ENCODE data around the gene MAGI2. TPM values are rescaled to one million over a fixed set of nuclear protein-coding genes. Genes with fewer than 3 reads are reported as not detected.
"Not testable (repeated sequence)": the region's sequence is repeated elsewhere in the genome, so short reads cannot be mapped to it uniquely, and the experiment has no call there.

Gene MAGI2
- total RNA-seq, 2 experiments from 2014 or later: 0.08 to 0.13 TPM

GRCh38 chr7:78594156-78594555, 859.3 kb downstream of the MAGI2 start:
- Mint-ChIP-seq H3K27ac (no peak overlapping the region), H3K36me3 (ENCODE audit: low read depth) (no peaks in the 10 kb centered on the region), H3K9me3 (no peaks in the 10 kb centered on the region), H3K4me1 (no peaks in the 10 kb centered on the region), H3K27me3 (no peaks in the 10 kb centered on the region), H3K4me3 (no peak overlapping the region)
- ChIA-PET POLR2A (no interaction called here), CTCF (no interaction called here)
- DNase-seq: no peak

DNA sequence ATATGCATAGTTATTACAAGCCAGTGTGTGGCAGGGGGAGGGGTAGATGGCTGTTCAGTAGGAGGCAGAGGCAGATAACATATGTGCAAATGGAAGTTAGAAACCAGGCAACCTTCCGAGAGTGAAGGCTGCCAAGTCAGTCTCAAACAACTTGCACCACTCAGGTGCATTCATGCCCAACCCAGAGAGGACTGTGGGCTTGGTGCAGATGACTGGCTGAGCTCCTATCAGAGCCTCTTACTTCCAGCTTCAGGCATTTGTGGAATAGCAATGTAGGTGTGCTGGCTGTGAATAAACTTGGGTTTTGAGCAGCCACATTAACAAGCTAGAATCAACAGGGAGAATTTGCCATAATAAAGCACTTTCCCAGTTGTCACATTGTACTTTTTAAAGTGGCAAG, 865.1 kb downstream of the MAGI2 start:
- Mint-ChIP-seq H3K27me3 (no peaks in the 10 kb centered on the region), H3K27ac (no peak overlapping the region), H3K4me1 (no peaks in the 10 kb centered on the region), H3K36me3 (ENCODE audit: low read depth) (no peaks in the 10 kb centered on the region), H3K9me3 (no peaks in the 10 kb centered on the region), H3K4me3 (no peak overlapping the region)
- CTCF ChIA-PET: no interaction called here
- DNase-seq: no peak
- POLR2A ChIA-PET: no interaction called here

GRCh38 chr7:78587443-78588044, 865.9 kb downstream of the MAGI2 start:
- no peaks in the 10 kb centered on the region for H3K27me3 Mint-ChIP-seq
- H3K4me3 Mint-ChIP-seq: no peak overlapping the region
- CTCF ChIA-PET: no interaction called here
- no peak overlapping the region for H3K27ac Mint-ChIP-seq
- DNase-seq: no peak
- no peaks in the 10 kb centered on the region for H3K9me3 Mint-ChIP-seq
- POLR2A ChIA-PET: no interaction called here
- H3K36me3 Mint-ChIP-seq (ENCODE audit: low read depth): no peaks in the 10 kb centered on the region
- no peaks in the 10 kb centered on the region for H3K4me1 Mint-ChIP-seq

- Mint-ChIP-seq H3K27ac (no peak overlapping the region), H3K4me3 (no peak overlapping the region), H3K4me1 (no peaks in the 10 kb centered on the region), H3K27me3 (no peaks in the 10 kb centered on the region), H3K36me3 (ENCODE audit: low read depth) (no peaks in the 10 kb centered on the region), H3K9me3 (no peaks in the 10 kb centered on the region)
- no peak for DNase-seq
- CTCF ChIA-PET: no interaction called here
- POLR2A ChIA-PET: no interaction called here
Observed at GRCh38 chr7:78585980-78586379, 867.5 kb downstream of the MAGI2 start.

DNA sequence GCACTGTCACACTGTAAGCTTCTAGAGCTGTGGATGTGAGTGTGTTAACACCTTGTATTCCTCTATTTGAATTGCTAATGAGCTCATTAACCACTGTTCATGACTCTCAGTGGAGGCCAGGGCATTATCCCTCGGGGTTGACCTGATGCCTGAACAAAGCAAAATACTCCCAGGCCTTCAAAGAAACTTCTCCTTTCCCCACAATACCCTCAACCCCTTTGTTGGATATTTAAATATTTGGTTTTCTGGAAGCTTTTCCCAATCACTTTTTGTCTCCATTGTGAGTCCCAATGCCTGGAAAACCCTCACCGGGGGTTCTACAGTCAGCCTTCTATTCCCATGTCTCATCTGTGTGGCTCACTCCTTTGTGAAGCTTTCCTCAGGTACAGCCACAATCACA, 874.8 kb downstream of the MAGI2 start:
- Mint-ChIP-seq H3K4me1 (no peaks in the 10 kb centered on the region), H3K27ac (no peak overlapping the region), H3K36me3 (ENCODE audit: low read depth) (no peaks in the 10 kb centered on the region), H3K9me3 (peaks cover 2% of the 10 kb centered on the region), H3K4me3 (no peak overlapping the region), H3K27me3 (no peaks in the 10 kb centered on the region)
- CTCF ChIA-PET: no interaction called here
- DNase-seq: no peak
- POLR2A ChIA-PET: no interaction called here

- H3K9me3 Mint-ChIP-seq; H3K36me3 Mint-ChIP-seq (ENCODE audit: low read depth); H3K4me1 Mint-ChIP-seq; H3K4me3 Mint-ChIP-seq; H3K27ac Mint-ChIP-seq; H3K27me3 Mint-ChIP-seq; CTCF ChIA-PET; DNase-seq; POLR2A ChIA-PET: not testable (repeated sequence)
Observed at GRCh38 chr7:78577174-78577952, 876.1 kb downstream of the MAGI2 start.

DNA sequence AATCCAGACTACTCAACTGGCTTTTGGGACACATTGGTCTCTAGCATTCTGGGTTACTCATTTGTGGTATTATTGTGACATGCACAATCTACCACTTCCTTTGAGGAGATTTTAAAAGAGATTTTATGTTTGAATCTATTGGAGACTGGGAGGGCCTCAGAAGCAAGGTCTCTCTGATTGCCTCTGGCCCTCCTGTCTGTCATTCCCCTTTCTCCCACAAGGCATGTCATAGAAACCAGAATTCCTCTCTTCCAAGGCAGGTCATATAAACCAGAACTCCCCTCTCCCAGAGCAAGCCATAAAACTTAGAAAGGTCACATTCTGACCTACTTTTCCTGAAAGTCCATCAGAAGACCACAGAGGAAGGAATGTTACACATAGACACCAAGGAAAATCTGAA, 877.2 kb downstream of the MAGI2 start:
- no peaks in the 10 kb centered on the region for H3K27me3 Mint-ChIP-seq
- CTCF ChIA-PET: no interaction called here
- no peak for DNase-seq
- H3K27ac Mint-ChIP-seq: no peak overlapping the region
- POLR2A ChIA-PET: no interaction called here
- H3K36me3 Mint-ChIP-seq (ENCODE audit: low read depth): no peaks in the 10 kb centered on the region
- no peaks in the 10 kb centered on the region for H3K4me1 Mint-ChIP-seq
- no peak overlapping the region for H3K4me3 Mint-ChIP-seq
- peaks cover 3% of the 10 kb centered on the region for H3K9me3 Mint-ChIP-seq

- no peak overlapping the region for H3K27ac Mint-ChIP-seq
- no peaks in the 10 kb centered on the region for H3K4me1 Mint-ChIP-seq
- H3K36me3 Mint-ChIP-seq (ENCODE audit: low read depth): no peaks in the 10 kb centered on the region
- H3K9me3 Mint-ChIP-seq: peaks cover 3% of the 10 kb centered on the region
- no peak for DNase-seq
- ChIA-PET CTCF (no interaction called here), POLR2A (no interaction called here)
- H3K4me3 Mint-ChIP-seq: no peak overlapping the region
- H3K27me3 Mint-ChIP-seq: no peaks in the 10 kb centered on the region
Observed at GRCh38 chr7:78571292-78571691, 882.2 kb downstream of the MAGI2 start.

- Mint-ChIP-seq H3K27ac (no peak overlapping the region), H3K4me1 (no peaks in the 10 kb centered on the region), H3K4me3 (no peak overlapping the region)
Observed at GRCh38 chr7:78568690-78569089, 884.8 kb downstream of the MAGI2 start.

DNA sequence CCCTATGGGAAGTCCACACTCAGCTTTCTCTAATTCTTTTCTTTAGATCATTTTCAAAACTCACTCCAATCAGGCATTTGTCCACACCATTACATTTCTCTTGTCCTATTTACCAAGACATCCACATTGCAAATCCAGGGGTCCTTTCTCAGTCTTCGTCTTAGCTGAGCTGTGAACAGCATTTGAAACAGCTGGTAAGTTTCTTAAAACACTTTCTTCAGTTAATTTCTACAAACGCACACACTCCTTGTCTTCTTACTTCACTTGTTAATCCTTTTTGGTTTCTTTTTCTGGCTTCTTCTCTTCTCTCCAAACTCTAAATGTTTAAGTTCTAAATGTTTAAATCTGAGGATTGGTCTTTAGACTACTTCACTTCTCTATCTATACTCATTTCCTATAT, 885.6 kb downstream of the MAGI2 start:
- Mint-ChIP-seq H3K27me3 (no peaks in the 10 kb centered on the region), H3K4me1 (no peaks in the 10 kb centered on the region), H3K9me3 (no peaks in the 10 kb centered on the region), H3K4me3 (no peak overlapping the region), H3K27ac (no peak overlapping the region), H3K36me3 (ENCODE audit: low read depth) (no peaks in the 10 kb centered on the region)
- ChIA-PET CTCF (no interaction called here), POLR2A (no interaction called here)
- no peak for DNase-seq

More at GRCh38 chr7:78568690-78569089, 884.8 kb downstream of the MAGI2 start:
- no peak for DNase-seq
- no peaks in the 10 kb centered on the region for H3K27me3 Mint-ChIP-seq
- ChIA-PET POLR2A (no interaction called here), CTCF (no interaction called here)
- H3K36me3 Mint-ChIP-seq (ENCODE audit: low read depth): no peaks in the 10 kb centered on the region
- peaks cover 2% of the 10 kb centered on the region for H3K9me3 Mint-ChIP-seq

DNA sequence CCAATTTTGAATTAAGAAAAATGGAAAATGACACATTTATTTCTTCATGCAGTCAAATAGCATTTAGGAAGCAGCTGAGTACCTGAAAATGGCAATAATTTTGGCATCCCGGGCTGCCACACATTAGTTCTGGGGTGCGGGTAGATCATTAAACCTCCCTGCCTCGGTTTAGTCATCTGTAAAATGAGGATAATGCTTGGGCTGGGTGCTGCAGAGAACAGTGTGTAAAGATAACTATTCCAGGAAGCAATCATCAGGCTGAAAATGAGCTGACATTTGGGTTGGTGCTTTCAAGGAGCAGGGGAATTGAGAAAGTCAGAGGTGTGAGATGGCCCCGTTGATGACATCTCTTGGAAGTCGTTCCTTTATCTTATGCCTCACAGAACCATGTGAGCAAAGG, 887.7 kb downstream of the MAGI2 start:
- no peaks in the 10 kb centered on the region for H3K4me1 Mint-ChIP-seq
- no peak overlapping the region for H3K27ac Mint-ChIP-seq
- CTCF ChIA-PET: no interaction called here
- no peak for DNase-seq
- POLR2A ChIA-PET: no interaction called here
- no peak overlapping the region for H3K4me3 Mint-ChIP-seq
- no peaks in the 10 kb centered on the region for H3K36me3 Mint-ChIP-seq (ENCODE audit: low read depth)
- no peaks in the 10 kb centered on the region for H3K27me3 Mint-ChIP-seq
- no peaks in the 10 kb centered on the region for H3K9me3 Mint-ChIP-seq

GRCh38 chr7:78563191-78563590, 890.3 kb downstream of the MAGI2 start:
- DNase-seq: no peak
- no peak overlapping the region for H3K4me3 Mint-ChIP-seq
- peaks cover 2% of the 10 kb centered on the region for H3K9me3 Mint-ChIP-seq
- no peaks in the 10 kb centered on the region for H3K4me1 Mint-ChIP-seq
- ChIA-PET CTCF (no interaction called here), POLR2A (no interaction called here)
- H3K36me3 Mint-ChIP-seq (ENCODE audit: low read depth): no peaks in the 10 kb centered on the region
- H3K27ac Mint-ChIP-seq: no peak overlapping the region
- no peaks in the 10 kb centered on the region for H3K27me3 Mint-ChIP-seq

- Mint-ChIP-seq H3K36me3 (ENCODE audit: low read depth) (no peaks in the 10 kb centered on the region), H3K27ac (no peak overlapping the region), H3K27me3 (no peaks in the 10 kb centered on the region), H3K9me3 (peaks cover 2% of the 10 kb centered on the region), H3K4me1 (no peaks in the 10 kb centered on the region), H3K4me3 (no peak overlapping the region)
- ChIA-PET CTCF (no interaction called here), POLR2A (no interaction called here)
- no peak for DNase-seq
Observed at GRCh38 chr7:78562191-78562590, 891.3 kb downstream of the MAGI2 start.

DNA sequence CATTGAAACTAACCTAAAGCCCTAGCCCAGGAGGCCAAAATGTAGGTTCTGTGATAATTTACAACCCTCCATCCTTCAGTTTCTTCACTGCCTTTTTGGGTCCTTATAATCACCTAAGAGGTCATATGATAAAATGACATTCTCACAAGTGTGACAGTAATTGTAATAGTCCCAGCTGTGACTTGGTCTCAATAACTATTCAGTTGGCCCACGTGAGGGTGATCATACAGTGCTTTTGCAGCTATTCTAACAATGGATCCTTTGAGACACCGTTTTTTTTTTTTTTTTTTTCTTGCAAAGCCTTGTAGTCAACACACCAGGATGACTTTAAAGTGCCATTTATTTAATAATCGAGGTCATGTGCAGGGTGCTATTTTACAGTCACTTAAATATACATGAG, 894.9 kb downstream of the MAGI2 start:
- Mint-ChIP-seq H3K27ac (no peak overlapping the region), H3K9me3 (peaks cover 2% of the 10 kb centered on the region), H3K4me3 (no peak overlapping the region), H3K36me3 (ENCODE audit: low read depth) (no peaks in the 10 kb centered on the region), H3K4me1 (no peaks in the 10 kb centered on the region), H3K27me3 (no peaks in the 10 kb centered on the region)
- POLR2A ChIA-PET: no interaction called here
- CTCF ChIA-PET: interaction anchor here (0.6 kb wide), 1 partner anchor 899 kb away, joined by 4 read pairs; no protein-coding TSS in a partner anchor
- DNase-seq: no peak

Measured in activated CD4-positive, alpha-beta memory T cell treated with anti-CD3 and anti-CD28 coated beads, Interleukin-2, amount 10 ng/mL, durations not matched to agents 7 days and 5 days (primary cell).